GM12801 (cell line): ENCODE results near the gene NRG3.

Experiments used
- CTCF ChIP-seq: IDR thresholded peaks from one replicate; pipeline ENCODE4 v1.5.1; 2011; ENCODE audit warnings: control low read depth; ENCODE audit not compliant: insufficient read length; ENCODE audit errors: extremely low read depth

The NRG3 gene

GRCh38 chr10:81900989-81901388, 26.0 kb downstream of the NRG3 start:
- no peak for TF ChIP-seq CTCF

GRCh38 chr10:81903472-81903871, 28.5 kb downstream of the NRG3 start:
- no peak for TF ChIP-seq CTCF

- TF ChIP-seq CTCF = no peak
These were observed 30.2 kb downstream of the NRG3 start for GRCh38 chr10:81905161-81905560.

GRCh38 chr10:81909453-81909852, 34.5 kb downstream of the NRG3 start:
- TF ChIP-seq CTCF = no peak

- TF ChIP-seq CTCF = no peak
These were observed 36.3 kb downstream of the NRG3 start for GRCh38 chr10:81911328-81911727.

GRCh38 chr10:81914736-81915503, 39.9 kb downstream of the NRG3 start:
- no peak for TF ChIP-seq CTCF

GRCh38 chr10:81915504-81915897, 40.5 kb downstream of the NRG3 start:
- TF ChIP-seq CTCF = no peak
